M059J (cell line): ENCODE data around the gene TCN1. TPM values are rescaled to one million over a fixed set of nuclear protein-coding genes. Genes with fewer than 3 reads are reported as not detected.
"Not testable (repeated sequence)": the region's sequence is repeated elsewhere in the genome, so short reads cannot be mapped to it uniquely, and the experiment has no call there.

Source experiments
- DNase-seq: peaks from one replicate; pipeline ENCODE4 v3.0.0-alpha.2; 2012; ENCODE audit warnings: low read depth
- total RNA-seq: library from RNA; depleted of rRNA; stranded (reverse); fragments of >200 nt; shearing (Covaris generic); gene quantifications from 2 replicates; pipeline ENCODE4 v1.2.3, GENCODE V29; 2014

The TCN1 gene
- total RNA-seq, 1 experiment from 2014 or later = 0.20 TPM

- DNase-seq = peak; percentile 80
Measured at GRCh38 chr11:59857439-59858434, 8.6 kb downstream of the TCN1 start.

GRCh38 chr11:59854871-59855270 is 11.4 kb downstream of the TCN1 start:
- no peak for DNase-seq

DNA sequence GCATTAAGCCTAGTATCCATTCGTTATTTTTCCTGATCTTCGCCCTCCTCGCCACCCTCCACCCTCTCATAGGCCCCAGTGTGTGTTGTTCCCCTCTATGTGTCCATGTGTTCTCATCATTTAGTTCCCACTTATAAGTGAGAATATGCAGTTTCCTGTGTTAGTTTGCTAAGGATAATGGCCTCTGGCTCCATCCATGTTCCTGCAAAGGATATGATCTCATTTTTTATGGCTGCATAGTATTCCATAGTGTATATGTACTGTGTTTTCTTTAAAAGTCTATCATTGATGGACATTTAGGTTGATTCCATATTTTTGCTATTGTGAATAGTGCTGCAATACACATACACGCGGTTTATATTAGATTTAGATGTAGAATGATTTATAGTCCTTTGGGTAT is 14.9 kb downstream of the TCN1 start:
- not testable (repeated sequence) for DNase-seq

DNA sequence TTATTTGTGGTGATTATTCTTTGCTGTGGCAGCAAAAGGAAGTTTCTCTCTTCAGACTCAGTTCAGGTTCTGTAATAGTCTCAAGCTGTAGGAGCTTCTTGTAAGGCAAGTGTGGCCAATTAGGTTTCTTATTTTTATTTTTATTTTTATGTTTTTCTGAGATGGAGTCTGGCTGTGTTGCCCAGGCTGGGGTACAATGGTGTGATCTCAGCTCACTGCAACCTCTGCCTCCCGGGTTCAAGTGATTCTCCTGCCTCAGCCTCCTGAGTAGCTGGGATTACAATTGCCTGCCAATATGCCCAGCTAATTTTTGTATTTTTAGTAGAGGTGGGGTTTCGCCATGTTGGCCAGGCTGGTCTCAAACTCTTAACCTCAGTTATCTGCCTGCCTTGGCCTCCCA is 16.7 kb downstream of the TCN1 start:
- DNase-seq = not testable (repeated sequence)

GRCh38 chr11:59849129-59849528 is 17.2 kb downstream of the TCN1 start:
- no peak for DNase-seq

DNA sequence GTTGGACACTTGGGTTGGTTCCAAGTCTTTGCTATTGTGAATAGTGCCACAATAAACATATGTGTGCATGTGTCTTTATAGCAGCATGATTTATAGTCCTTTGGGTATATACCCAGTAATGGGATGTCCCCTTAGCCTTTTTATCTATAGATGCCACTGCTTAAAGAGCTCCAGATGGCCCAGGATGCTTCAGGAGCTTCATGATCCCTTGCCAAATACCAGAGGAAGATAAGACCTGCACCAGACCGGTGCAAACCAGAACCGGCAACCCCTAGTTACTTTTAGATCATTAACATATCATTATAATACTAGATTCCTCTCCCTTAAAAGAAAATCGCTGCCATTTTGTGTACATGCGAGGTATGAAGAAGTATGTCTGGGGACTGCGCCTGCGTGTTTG is 17.8 kb downstream of the TCN1 start:
- DNase-seq = not testable (repeated sequence)

GRCh38 chr11:59847626-59848025 is 18.7 kb downstream of the TCN1 start:
- DNase-seq = no peak

- DNase-seq = no peak
Measured at GRCh38 chr11:59846556-59846955, 19.7 kb downstream of the TCN1 start.

GRCh38 chr11:59845399-59845798 is 20.9 kb downstream of the TCN1 start, which contains the start of gene CBLIF:
Gene CBLIF, minus strand, starts transcription at chr11:59845499. Its CDS starts 46 bp downstream, at chr11:59845453.
- no peak for DNase-seq

DNA sequence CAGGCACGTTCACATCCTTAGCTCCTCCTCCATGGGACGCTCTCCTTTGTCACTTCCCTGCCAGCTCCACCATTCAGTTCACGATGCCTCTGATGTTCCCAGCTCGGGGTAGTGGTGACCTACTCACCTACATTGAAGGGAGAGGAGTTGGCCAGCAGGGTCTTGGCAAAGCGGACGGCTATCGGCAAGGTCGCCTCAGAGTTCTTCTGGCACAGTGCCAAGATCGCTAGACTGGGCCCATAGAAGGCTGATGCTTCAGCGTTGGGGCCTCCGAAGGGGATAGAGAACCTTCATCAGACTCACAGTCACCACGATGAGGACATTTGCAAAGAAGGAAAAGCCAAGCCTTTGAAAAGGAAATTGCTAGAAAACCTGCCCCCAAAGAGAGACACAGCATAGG is 24.0 kb downstream of the TCN1 start:
- DNase-seq = no peak

DNA sequence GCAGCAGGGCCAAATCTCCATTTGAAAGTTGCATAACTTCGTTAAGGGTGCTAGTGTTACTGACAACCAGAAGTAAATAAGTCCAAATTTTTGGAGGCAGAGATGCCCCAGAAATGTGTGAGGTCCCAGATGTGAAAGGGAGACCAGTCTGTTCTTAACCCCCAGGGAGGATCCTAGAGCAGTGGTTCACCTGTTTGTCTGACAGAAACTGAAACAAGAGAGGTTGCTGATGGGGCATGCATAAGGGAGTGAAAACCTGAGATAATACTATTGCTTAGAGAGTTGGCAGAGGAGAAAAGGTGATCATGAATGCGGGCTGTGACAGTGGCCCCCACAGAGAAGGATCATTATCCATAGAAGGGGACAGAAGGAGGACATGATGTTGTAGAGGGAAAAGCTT is 24.8 kb downstream of the TCN1 start:
- no peak for DNase-seq

DNA sequence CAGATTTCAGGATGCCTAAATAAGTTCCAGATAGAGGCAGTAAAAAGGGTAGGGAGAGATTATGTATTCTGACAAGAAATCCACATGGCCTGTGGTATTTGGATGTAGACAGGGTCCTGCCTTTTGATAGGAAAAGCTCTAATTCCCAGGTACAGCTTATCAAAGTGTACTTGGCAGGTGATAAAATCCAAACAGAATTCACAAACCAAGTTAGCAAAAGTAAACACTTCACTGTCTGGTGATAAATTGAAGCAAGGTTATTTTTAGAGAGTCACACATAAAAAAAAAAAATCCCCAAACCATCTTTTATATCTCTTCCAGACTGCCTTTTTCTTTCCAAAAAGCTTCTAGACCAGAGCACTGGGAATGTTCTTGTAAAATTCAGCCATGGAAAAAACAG is 26.7 kb downstream of the TCN1 start:
- DNase-seq = no peak

- no peak for DNase-seq
Measured at GRCh38 chr11:59833602-59834001, 32.7 kb downstream of the TCN1 start.

- DNase-seq = no peak
Measured at GRCh38 chr11:59829358-59829757, 36.9 kb downstream of the TCN1 start.

- peak; percentile 74 for DNase-seq
Measured at GRCh38 chr11:59822989-59823566, 43.2 kb downstream of the TCN1 start.

- no peak for DNase-seq
Measured at GRCh38 chr11:59818572-59818971, 47.7 kb downstream of the TCN1 start.

DNA sequence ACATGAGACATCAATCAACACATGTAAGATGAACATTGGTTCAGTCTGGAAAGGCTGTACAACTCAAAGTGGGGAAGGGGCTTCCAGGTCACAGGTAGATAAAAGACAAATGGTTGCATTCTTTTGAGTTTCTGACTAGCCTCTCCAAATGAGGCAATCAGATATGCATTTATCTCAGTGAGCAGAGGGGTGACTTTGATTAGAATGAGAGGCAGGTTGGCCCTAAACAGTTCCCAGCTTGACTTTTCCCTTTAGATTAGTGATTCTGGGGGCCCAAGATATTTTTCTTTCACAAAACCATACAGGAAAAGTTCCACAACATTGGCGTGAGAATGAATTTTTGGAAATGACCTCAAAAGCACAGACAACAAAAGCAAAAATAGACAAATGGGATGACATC is 49.9 kb downstream of the TCN1 start:
- DNase-seq = not testable (repeated sequence)

GRCh38 chr11:59815754-59816153 is 50.5 kb downstream of the TCN1 start:
- no peak for DNase-seq

DNA sequence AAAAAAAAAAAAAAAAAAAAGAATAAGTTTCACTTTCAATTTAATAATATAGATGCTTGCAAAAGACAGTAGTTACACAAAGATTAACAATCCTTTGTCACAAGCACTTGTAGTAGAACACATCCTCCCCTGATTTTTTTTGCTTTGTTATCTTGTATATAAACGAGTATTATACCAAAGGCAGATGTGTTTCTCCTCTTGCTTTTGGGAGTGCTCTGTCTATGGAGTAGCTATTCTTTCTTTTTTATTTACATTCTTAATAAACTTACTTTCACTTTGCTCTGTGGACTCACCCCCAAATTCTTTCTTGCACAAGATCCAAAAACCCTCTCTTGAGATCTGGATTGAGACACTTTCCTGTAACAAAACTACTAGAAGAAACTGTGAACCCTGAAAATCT is 52.3 kb downstream of the TCN1 start:
- no peak for DNase-seq

GRCh38 chr11:59813364-59813763 is 52.9 kb downstream of the TCN1 start:
- DNase-seq = no peak

DNA sequence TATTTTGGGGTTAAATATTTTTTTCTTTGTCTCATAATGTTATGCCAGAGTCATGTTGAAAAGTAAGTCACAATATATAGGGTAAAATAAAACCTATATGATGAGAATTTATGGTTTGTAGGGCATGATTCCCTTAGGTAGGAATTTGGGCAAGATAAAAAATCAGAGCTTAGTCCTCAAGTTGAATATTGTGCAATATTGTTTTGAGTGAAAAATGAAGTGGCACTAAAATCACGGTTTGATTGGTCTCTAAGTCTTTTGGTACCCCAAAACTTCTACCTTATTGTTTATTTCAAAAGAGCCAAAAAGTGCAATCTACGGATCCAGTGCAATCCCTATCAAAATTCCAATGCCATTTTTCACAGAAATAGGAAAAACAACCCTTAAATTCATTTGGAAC is 54.1 kb downstream of the TCN1 start:
- no peak for DNase-seq

DNA sequence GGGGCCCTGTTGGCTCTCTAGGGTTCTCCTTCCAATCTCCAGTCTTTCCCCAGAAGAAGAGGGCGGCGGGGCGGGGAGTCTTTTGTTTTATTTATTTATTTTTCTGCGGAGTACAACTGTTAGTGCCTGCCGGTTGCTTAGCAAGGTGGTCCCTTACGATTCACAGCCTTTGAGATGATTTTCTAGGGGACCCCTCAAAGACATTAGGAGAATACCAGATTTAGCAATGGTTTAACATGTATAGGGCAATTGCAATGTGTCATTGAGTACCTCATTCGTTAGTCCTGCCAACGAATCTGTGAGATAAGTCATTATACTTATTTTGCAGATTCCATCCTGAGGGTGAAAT is 55.4 kb downstream of the TCN1 start:
- no peak for DNase-seq
